ENCODE results near the gene PWP2. TPM values are rescaled to one million over a fixed set of nuclear protein-coding genes. Genes with fewer than 3 reads are reported as not detected.
"Not testable (repeated sequence)": the region's sequence is repeated elsewhere in the genome, so short reads cannot be mapped to it uniquely, and the experiment has no call there.

PWP2 gene
- total and polyA plus RNA-seq, 4 donors, result 4.2 to 15.2 (median 5.3) TPM

DNA sequence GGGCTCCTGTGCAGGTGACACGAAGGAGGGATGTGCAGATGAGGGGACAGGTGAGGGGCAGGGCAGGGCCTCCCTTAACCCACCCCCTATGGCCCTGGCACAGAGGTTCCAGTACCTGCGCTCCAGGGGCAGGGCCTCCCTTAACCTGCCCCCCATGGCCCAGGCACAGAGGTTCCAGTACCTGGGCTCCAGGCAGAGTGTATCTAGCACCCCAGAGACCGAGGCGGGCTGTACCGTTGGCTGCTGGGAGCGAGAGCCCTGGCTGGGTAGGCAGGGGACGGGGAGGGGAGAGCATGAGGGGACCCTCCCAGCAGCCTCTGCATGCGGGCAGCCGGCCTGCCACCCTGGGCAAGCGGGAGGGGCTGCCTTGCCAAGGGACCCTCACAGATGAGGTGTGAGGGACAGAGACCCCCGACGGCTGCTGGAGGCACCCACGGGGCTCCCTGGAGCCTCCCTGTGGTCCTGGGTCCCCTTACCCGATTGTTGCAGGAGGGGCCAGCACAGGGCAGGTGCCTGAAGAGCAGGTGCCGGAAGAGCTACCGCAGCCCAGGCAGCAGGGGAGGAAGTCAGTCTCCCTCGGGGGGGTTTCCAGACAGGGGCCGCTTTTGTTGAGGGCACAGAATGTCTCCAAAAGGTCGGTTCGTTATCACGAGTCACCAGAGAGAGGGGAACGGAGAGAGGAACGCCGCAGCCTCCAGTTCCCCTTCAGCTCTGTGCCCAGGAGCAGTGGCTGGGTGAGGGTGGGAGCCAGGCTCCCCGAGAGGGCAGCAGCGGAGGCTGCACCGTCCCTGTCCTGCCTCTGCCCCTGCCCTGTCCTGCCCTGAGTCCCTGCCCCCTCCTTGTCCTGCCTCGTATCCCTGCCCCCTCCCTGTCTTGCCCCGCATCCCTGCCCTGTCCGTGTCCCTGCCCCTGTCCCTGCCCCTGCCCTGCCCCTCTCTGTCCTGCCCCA, 52.4 kb downstream of the PWP2 start:
- H3K9me3 ChIP-seq (ENCODE audit: control insufficient read depth, insufficient read depth, low read length); H3K27me3 ChIP-seq (ENCODE audit: control insufficient read depth, insufficient read depth, low read length); DNase-seq (ENCODE audit: low read depth in 4 of 6, low spot score in 6 of 6); H3K4me1 ChIP-seq (ENCODE audit: control insufficient read depth, insufficient read depth, low read length); H3K27ac ChIP-seq (ENCODE audit: low read depth, low read length); H3K36me3 ChIP-seq (ENCODE audit: control insufficient read depth, insufficient read depth, low read length); H3K4me3 ChIP-seq (ENCODE audit: low read depth, low read length): not testable (repeated sequence)
- WGBS (ENCODE audit: insufficient coverage), result no CpG with 5 or more reads among the region's 30 CpGs

DNA sequence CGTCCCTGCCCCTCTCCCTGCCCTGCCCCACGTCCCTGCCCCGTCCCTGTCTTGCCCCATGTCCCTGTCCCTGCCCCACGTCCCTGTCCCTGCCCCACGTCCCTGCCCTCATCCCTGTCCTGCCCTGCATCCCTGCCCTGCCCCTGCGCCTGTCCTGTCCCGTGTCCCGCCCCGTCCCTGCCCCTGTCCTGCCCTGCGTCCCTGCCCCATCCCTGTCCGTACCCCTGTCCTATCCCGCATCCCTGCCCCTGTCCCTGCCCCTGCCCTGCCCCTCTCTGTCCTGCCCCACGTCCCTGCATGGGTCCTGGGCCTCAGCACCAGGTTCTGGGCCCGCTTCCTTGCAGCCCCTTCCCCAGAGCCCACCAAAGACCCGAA, 53.1 kb downstream of the PWP2 start:
- H3K36me3 ChIP-seq (ENCODE audit: control insufficient read depth, insufficient read depth, low read length); H3K9me3 ChIP-seq (ENCODE audit: control insufficient read depth, insufficient read depth, low read length); H3K4me1 ChIP-seq (ENCODE audit: control insufficient read depth, insufficient read depth, low read length); H3K4me3 ChIP-seq (ENCODE audit: low read depth, low read length); H3K27ac ChIP-seq (ENCODE audit: low read depth, low read length); DNase-seq (ENCODE audit: low read depth in 4 of 6, low spot score in 6 of 6); H3K27me3 ChIP-seq (ENCODE audit: control insufficient read depth, insufficient read depth, low read length): not testable (repeated sequence)
- WGBS (ENCODE audit: insufficient coverage), result no CpG with 5 or more reads among the region's 15 CpGs

DNA sequence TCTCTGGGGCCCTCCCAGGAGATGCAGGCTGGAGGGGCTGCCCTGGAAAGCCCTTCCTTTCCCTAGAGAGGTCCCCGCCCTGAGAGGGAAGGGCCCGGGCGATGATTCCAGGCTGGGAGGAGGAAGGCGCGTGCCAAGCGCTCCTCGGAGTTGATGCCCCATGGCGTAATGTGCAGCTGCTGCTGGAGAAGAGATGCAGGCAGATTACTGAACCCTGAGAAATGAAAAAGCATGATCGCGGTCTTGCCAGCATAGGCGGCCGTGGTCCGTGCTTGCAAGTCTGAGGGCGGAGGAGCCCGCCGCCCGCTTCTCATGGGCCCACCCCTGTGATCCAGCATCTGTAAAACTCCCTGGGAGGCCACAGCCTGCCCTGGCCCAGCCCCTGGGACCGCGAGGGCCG, 53.6 kb downstream of the PWP2 start:
- not testable (repeated sequence) for H3K27me3 ChIP-seq (ENCODE audit: control insufficient read depth, insufficient read depth, low read length); H3K4me3 ChIP-seq (ENCODE audit: low read depth, low read length); H3K36me3 ChIP-seq (ENCODE audit: control insufficient read depth, insufficient read depth, low read length); DNase-seq (ENCODE audit: low read depth in 4 of 6, low spot score in 6 of 6); H3K9me3 ChIP-seq (ENCODE audit: control insufficient read depth, insufficient read depth, low read length); H3K27ac ChIP-seq (ENCODE audit: low read depth, low read length); H3K4me1 ChIP-seq (ENCODE audit: control insufficient read depth, insufficient read depth, low read length)
- no CpG with 5 or more reads among the region's 20 CpGs for WGBS (ENCODE audit: insufficient coverage)

DNA sequence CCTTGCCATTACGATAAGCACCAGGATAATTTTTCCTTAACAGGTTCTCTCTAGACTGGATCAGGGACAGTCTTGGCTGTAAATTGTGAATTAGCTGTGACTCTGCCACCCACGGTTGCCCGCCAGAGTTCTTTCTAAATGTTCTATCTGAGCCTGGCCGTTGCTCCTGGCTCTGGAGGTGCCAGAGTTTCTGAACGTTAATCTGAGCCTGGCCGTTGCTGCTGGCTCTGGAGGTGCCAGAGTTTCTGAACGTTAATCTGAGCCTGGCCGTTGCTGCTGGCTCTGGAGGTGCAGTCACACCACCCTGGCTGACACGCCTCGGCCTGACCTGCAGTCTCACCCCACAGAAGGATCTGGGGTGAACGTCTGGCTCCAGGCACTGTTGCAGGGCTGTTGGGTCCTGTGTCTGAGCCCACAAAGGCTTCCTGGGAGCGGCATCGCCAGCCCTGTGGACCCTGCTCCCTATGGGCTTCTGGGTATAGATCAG, 56.0 kb downstream of the PWP2 start:
- DNase-seq (ENCODE audit: low read depth in 4 of 6, low spot score in 6 of 6); H3K4me1 ChIP-seq (ENCODE audit: control insufficient read depth, insufficient read depth, low read length); H3K27me3 ChIP-seq (ENCODE audit: control insufficient read depth, insufficient read depth, low read length); H3K36me3 ChIP-seq (ENCODE audit: control insufficient read depth, insufficient read depth, low read length); H3K9me3 ChIP-seq (ENCODE audit: control insufficient read depth, insufficient read depth, low read length); H3K4me3 ChIP-seq (ENCODE audit: low read depth, low read length); H3K27ac ChIP-seq (ENCODE audit: low read depth, low read length): not testable (repeated sequence)
- WGBS (ENCODE audit: insufficient coverage), result 74% methylated on average over 4 of the region's 13 CpGs

DNA sequence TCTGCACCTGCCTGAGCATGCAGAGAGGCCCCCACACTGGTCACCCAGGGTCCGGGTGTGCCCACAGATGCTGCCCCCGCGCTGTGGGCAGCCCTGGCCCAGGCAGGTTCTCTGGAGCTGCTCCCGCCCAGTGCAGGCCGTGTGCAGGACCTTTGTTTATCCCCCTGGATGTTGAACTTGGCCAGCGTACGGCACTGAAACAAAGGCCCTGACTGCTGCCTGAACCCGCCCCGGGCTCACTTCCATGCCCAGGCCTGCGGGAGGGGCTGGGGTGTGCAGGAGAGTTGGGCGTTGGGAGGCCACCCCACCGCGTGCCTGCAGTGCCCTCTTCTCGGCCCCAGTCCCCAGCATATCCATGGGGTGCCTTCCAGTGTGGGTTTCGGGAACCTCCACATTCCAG, 58.7 kb downstream of the PWP2 start:
- H3K4me3 ChIP-seq (ENCODE audit: low read depth, low read length); H3K4me1 ChIP-seq (ENCODE audit: control insufficient read depth, insufficient read depth, low read length); H3K27ac ChIP-seq (ENCODE audit: low read depth, low read length); DNase-seq (ENCODE audit: low read depth in 4 of 6, low spot score in 6 of 6); H3K36me3 ChIP-seq (ENCODE audit: control insufficient read depth, insufficient read depth, low read length); H3K9me3 ChIP-seq (ENCODE audit: control insufficient read depth, insufficient read depth, low read length); H3K27me3 ChIP-seq (ENCODE audit: control insufficient read depth, insufficient read depth, low read length): not testable (repeated sequence)
- no CpG with 5 or more reads among the region's 15 CpGs for WGBS (ENCODE audit: insufficient coverage)

DNA sequence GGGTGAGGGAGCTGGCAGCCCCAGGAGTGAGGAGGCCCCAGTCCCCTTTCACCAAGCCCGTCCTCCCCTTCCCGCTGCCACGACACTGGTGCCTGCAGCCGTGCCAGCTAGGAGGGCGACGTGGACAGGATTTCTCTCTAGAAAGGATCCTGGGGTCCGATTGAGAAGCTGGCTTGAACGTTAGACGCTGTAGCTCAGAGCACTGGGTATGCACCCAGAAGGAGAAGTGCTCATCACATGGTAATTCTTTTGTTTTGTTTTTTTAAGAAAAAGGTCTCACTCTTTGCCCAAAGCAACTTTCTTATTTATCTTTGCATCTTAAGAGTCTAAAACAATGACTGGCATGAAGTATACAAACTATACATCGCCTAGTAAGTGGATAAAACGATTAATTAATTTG, 60.3 kb downstream of the PWP2 start:
- WGBS (ENCODE audit: insufficient coverage), result no CpG with 5 or more reads among the region's 11 CpGs
- H3K4me3 ChIP-seq (ENCODE audit: low read depth, low read length); DNase-seq (ENCODE audit: low read depth in 4 of 6, low spot score in 6 of 6); H3K27ac ChIP-seq (ENCODE audit: low read depth, low read length); H3K27me3 ChIP-seq (ENCODE audit: control insufficient read depth, insufficient read depth, low read length); H3K36me3 ChIP-seq (ENCODE audit: control insufficient read depth, insufficient read depth, low read length); H3K9me3 ChIP-seq (ENCODE audit: control insufficient read depth, insufficient read depth, low read length); H3K4me1 ChIP-seq (ENCODE audit: control insufficient read depth, insufficient read depth, low read length): not testable (repeated sequence)

DNA sequence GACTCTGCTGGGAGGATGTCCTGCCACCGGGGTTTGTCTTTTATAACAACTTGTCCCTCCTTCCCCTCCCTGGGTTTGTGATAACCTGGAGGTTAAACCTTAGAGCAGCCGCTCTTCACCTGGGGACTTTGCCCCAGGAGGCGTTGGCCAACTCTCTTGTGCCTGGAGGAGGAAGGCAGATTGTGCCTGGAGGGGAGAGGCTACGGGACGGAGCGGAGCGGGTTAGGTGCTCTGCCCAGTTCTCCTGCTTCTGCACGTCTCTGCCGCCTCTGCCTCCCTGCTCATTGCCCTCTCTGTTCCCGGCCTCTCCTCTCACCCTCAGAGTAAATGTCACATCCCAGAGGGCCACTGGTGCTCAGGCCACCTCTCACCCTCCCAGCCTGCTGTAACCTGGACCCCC, 63.1 kb downstream of the PWP2 start:
- H3K36me3 ChIP-seq (ENCODE audit: control insufficient read depth, insufficient read depth, low read length); H3K27me3 ChIP-seq (ENCODE audit: control insufficient read depth, insufficient read depth, low read length); H3K4me3 ChIP-seq (ENCODE audit: low read depth, low read length); H3K27ac ChIP-seq (ENCODE audit: low read depth, low read length); H3K4me1 ChIP-seq (ENCODE audit: control insufficient read depth, insufficient read depth, low read length); H3K9me3 ChIP-seq (ENCODE audit: control insufficient read depth, insufficient read depth, low read length); DNase-seq (ENCODE audit: low read depth in 4 of 6, low spot score in 6 of 6): not testable (repeated sequence)
- WGBS (ENCODE audit: insufficient coverage), result no CpG with 5 or more reads among the region's 10 CpGs

DNA sequence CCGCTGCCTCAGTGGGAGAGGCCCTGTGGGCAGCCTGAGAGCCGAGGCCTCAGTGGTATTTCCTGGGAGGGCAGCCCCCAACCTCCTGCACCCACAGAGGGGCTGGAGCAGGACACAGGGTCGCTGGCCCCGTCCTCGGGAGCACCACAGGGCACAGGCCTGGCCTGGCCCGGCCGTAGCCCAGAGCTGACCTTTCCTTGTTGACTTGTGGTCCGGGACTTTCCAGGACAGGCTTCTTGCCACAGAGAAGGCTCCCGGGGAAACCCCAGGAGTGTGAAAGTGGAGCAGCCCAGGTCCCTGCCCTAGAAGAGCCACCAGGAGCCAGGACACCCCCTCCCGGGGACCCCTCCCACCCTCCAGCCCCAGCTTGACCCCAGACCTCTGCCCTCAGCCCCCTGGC, 63.7 kb downstream of the PWP2 start:
- H3K4me1 ChIP-seq (ENCODE audit: control insufficient read depth, insufficient read depth, low read length); H3K27me3 ChIP-seq (ENCODE audit: control insufficient read depth, insufficient read depth, low read length); H3K27ac ChIP-seq (ENCODE audit: low read depth, low read length); H3K4me3 ChIP-seq (ENCODE audit: low read depth, low read length); H3K36me3 ChIP-seq (ENCODE audit: control insufficient read depth, insufficient read depth, low read length); H3K9me3 ChIP-seq (ENCODE audit: control insufficient read depth, insufficient read depth, low read length); DNase-seq (ENCODE audit: low read depth in 4 of 6, low spot score in 6 of 6): not testable (repeated sequence)
- WGBS (ENCODE audit: insufficient coverage), result no CpG with 5 or more reads among the region's 10 CpGs

DNA sequence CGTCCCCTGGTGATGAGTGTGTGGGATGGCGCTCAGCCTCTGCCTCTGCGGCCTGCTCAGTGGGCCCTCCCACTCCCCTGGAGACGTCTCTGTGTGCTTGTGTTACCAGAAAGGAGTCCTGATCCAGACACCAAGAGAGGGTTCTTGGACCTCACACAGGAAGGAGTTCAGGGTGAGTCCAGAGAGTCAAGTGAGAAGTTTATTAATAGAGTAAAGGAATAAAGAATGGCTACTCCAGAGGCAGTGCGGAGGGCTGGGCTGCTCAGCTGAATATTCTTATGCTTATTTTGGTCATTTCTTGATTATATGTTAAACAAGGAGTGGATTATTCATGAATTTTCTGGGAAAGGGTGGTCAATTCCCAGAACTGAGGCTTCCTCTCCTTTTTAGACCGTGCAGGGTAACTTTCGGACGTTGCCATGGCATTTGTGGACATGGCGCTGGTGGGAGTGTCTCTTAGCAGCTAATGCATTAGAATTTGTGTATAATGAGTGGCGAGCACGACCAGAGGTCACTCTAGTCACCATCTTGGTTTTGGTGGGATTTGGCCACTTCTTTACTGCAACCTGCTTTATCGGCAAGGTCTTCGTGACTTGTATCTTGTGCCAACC, 64.9 kb downstream of the PWP2 start:
- WGBS (ENCODE audit: insufficient coverage), result no CpG with 5 or more reads among the region's 13 CpGs
- H3K27ac ChIP-seq (ENCODE audit: low read depth, low read length), result not testable (repeated sequence)

DNA sequence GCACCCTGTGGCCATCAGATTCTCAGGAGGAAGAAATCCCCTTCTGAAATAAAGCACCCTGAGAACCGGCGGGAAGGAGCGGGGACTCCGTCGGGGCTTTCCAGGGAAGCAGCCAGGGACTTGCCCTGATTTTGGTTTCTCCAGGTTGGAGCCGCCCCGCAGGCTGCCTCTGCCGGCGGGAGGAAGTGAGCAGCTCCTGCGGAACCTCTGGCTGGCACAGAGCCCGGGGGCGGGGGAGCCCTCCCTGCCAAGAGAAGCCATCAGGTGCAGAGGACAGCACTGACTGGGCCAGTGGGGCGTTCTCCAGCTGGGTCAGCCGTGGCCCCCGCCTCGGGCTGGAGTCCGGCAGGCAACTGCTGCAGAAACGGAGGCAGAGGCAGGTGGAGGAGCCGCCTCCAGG, 65.5 kb downstream of the PWP2 start:
- not testable (repeated sequence) for H3K27ac ChIP-seq (ENCODE audit: low read depth, low read length); DNase-seq (ENCODE audit: low read depth in 4 of 6, low spot score in 6 of 6); H3K4me1 ChIP-seq (ENCODE audit: control insufficient read depth, insufficient read depth, low read length); H3K36me3 ChIP-seq (ENCODE audit: control insufficient read depth, insufficient read depth, low read length); H3K27me3 ChIP-seq (ENCODE audit: control insufficient read depth, insufficient read depth, low read length); H3K4me3 ChIP-seq (ENCODE audit: low read depth, low read length); H3K9me3 ChIP-seq (ENCODE audit: control insufficient read depth, insufficient read depth, low read length)
- no CpG with 5 or more reads among the region's 19 CpGs for WGBS (ENCODE audit: insufficient coverage)

More for the DNA sequence above, 64.9 kb downstream of the PWP2 start:
- H3K9me3 ChIP-seq (ENCODE audit: control insufficient read depth, insufficient read depth, low read length); H3K4me1 ChIP-seq (ENCODE audit: control insufficient read depth, insufficient read depth, low read length); DNase-seq (ENCODE audit: low read depth in 4 of 6, low spot score in 6 of 6); H3K36me3 ChIP-seq (ENCODE audit: control insufficient read depth, insufficient read depth, low read length); H3K4me3 ChIP-seq (ENCODE audit: low read depth, low read length); H3K27me3 ChIP-seq (ENCODE audit: control insufficient read depth, insufficient read depth, low read length): not testable (repeated sequence)

All from spinal cord (tissue), 10 donors.